GM23338 (cell line): ENCODE results near the gene NFIC. TPM values are rescaled to one million over a fixed set of nuclear protein-coding genes. Genes with fewer than 3 reads are reported as not detected.

Experiments
- ATAC-seq: fragments of 200-7000 bp; cut with Tn5 transposase; 3 replicates; pipeline ENCODE4 v1.9.1; 2020
- DNase-seq: peaks from one replicate; pipeline ENCODE4 v3.0.0-alpha.2; 2015; ENCODE audit warnings: low spot score
- H2AFZ ChIP-seq: fragments of 200-600 bp; sonication (generic); 2 replicates; pipeline ENCODE4 v1.8.0; 2016; ENCODE audit warnings: antibody characterized with exemption, mild to moderate bottlenecking, moderate library complexity
- H3F3A ChIP-seq: fragments of 200-600 bp; sonication (generic); replicated peaks from 2 replicates; pipeline ENCODE4 v1.8.0; 2017; ENCODE audit warnings: antibody characterized with exemption, mixed run types, low read depth
- H3K27ac ChIP-seq: fragments of 200-600 bp; sonication (generic); 2 replicates; pipeline ENCODE4 v1.6.1; 2016; ENCODE audit warnings: low read depth
- H3K27me3 ChIP-seq: fragments of 200-600 bp; sonication (generic); 2 replicates; pipeline ENCODE4 v1.8.0; 2016; ENCODE audit warnings: mild to moderate bottlenecking, mixed run types, moderate library complexity; ENCODE audit not compliant: insufficient read depth
- H3K36me3 ChIP-seq: fragments of 200-600 bp; sonication (generic); 2 replicates; pipeline ENCODE4 v1.8.0; 2016; ENCODE audit warnings: mild to moderate bottlenecking; ENCODE audit not compliant: insufficient read depth
- H3K4me1 ChIP-seq: fragments of 200-600 bp; sonication (generic); 2 replicates; pipeline ENCODE4 v1.8.0; 2016; ENCODE audit warnings: mild to moderate bottlenecking, moderate library complexity; ENCODE audit not compliant: insufficient read depth
- H3K4me2 ChIP-seq: fragments of 200-600 bp; sonication (generic); 2 replicates; pipeline ENCODE4 v1.7.1; 2017; ENCODE audit warnings: mixed run types
- H3K4me3 ChIP-seq: fragments of 200-600 bp; sonication (generic); 2 replicates; pipeline ENCODE4 v1.6.1; 2016; ENCODE audit warnings: mixed run types
- H3K79me2 ChIP-seq: fragments of 200-600 bp; sonication (generic); replicated peaks from 2 replicates; pipeline ENCODE4 v1.8.0; 2017; ENCODE audit warnings: mild to moderate bottlenecking; ENCODE audit not compliant: insufficient read depth
- H3K9me2 ChIP-seq: fragments of 200-600 bp; sonication (generic); 2 replicates; pipeline ENCODE4 v1.8.0; 2017; ENCODE audit not compliant: insufficient read depth
- H4K20me1 ChIP-seq: fragments of 200-600 bp; sonication (generic); replicated peaks from 2 replicates; pipeline ENCODE4 v1.8.0; 2017; ENCODE audit warnings: mild to moderate bottlenecking; ENCODE audit not compliant: insufficient read depth
- H3K27ac Mint-ChIP-seq: 2 replicates; pipeline ENCODE4 v1.8.0; 2020; ENCODE audit warnings: inconsistent platforms, mild to moderate bottlenecking, moderate library complexity, mixed read lengths
- H3K27me3 Mint-ChIP-seq: 3 replicates; pipeline ENCODE4 v1.8.0; 2022; ENCODE audit warnings: low read depth, mild to moderate bottlenecking, moderate library complexity, mixed read lengths, inconsistent platforms; ENCODE audit not compliant: insufficient read depth, poor library complexity
- H3K36me3 Mint-ChIP-seq: 3 replicates; pipeline ENCODE4 v1.8.0; 2021; ENCODE audit warnings: low read depth, mild to moderate bottlenecking, inconsistent platforms, moderate library complexity, mixed read lengths
- H3K4me1 Mint-ChIP-seq: 3 replicates; pipeline ENCODE4 v1.8.0; 2020; ENCODE audit warnings: mild to moderate bottlenecking, inconsistent platforms, mixed read lengths
- H3K4me3 Mint-ChIP-seq: 3 replicates; pipeline ENCODE4 v1.8.0; 2021; ENCODE audit warnings: moderate library complexity, mild to moderate bottlenecking, inconsistent platforms, mixed read lengths
- H3K9me3 Mint-ChIP-seq: 3 replicates; pipeline ENCODE4 v1.8.0; 2020; ENCODE audit warnings: moderate library complexity, mild to moderate bottlenecking, inconsistent platforms, mixed read lengths
- CTCF ChIP-seq, 2 experiments: fragments of 200-600 bp in 1 of 2; sonication (generic) in 1 of 2; conservative IDR thresholded peaks; 2 replicates each; pipeline versions ENCODE4 v1.5.1 to v1.6.1; 2016 to 2017; ENCODE audit warnings: antibody characterized with exemption in 2 of 2, low read depth in 2 of 2, mild to moderate bottlenecking in 2 of 2, moderate library complexity in 1 of 2
- ETS1 ChIP-seq: IDR thresholded peaks from 2 replicates; pipeline ENCODE4 v1.6.1; 2016; ENCODE audit warnings: antibody characterized with exemption
- REST ChIP-seq: IDR thresholded peaks from one replicate; pipeline ENCODE4 v1.6.1; 2018; ENCODE audit warnings: antibody characterized with exemption; ENCODE audit not compliant: unreplicated experiment
- ZNF331 ChIP-seq: fragments of 250-450 bp; sonication (Bioruptor Pico); IDR thresholded peaks from 2 replicates; pipeline ENCODE4 v1.5.0; 2020; ENCODE audit warnings: low read depth, mild to moderate bottlenecking, moderate library complexity
- polyA plus RNA-seq: library from polyadenylated mRNA; unstranded; fragments of >200 nt; fragmentation: Nextera tagmentation; extraction: Ambion mirVana; gene quantifications from 2 replicates; pipeline ENCODE4 v1.2.1, GENCODE V29; 2016
- total RNA-seq: library from RNA; depleted of rRNA; stranded (reverse); fragments of >200 nt; shearing (Covaris generic); gene quantifications from 2 replicates; pipeline ENCODE4 v1.2.3, GENCODE V29; 2014

Gene NFIC
- total and polyA plus RNA-seq, 2 experiments from 2014 or later, result 1.3 to 5.3 TPM

GRCh38 chr19:3469638-3470499 is 103.5 kb downstream of the NFIC start:
- Histone ChIP-seq H3K27ac (no peak overlapping the region), H3K36me3 (no peaks in the 10 kb centered on the region), H3F3A (no peaks in the 10 kb centered on the region), H3K79me2 (no peaks in the 10 kb centered on the region), H2AFZ (no peak overlapping the region), H3K4me1 (peaks cover 10% of the 10 kb centered on the region; the same call in 1 of the 2 replicates), H3K4me2 (no peak overlapping the region), H3K4me3 (no peak overlapping the region), H3K27me3 (peaks cover 31% of the 10 kb centered on the region), H4K20me1 (no peaks in the 10 kb centered on the region), H3K9me2 (no peaks in the 10 kb centered on the region)
- DNase-seq (no peak), ATAC-seq (no peak)
- Mint-ChIP-seq H3K9me3 (peaks cover 29% of the 10 kb centered on the region), H3K27me3 (peaks cover 30% of the 10 kb centered on the region), H3K27ac (no peak overlapping the region), H3K36me3 (peaks cover 11% of the 10 kb centered on the region; the same call in 2 of the 3 replicates), H3K4me1 (peaks cover 4% of the 10 kb centered on the region; the same call in 2 of the 3 replicates), H3K4me3 (no peak overlapping the region)
- TF ChIP-seq ETS1, result no peak
- TF ChIP-seq CTCF (conservative IDR thresholded peaks at IDR 0.05; ENCODE audit: low read depth in 2 of 2), result peak in 1 of 2 experiments; percentile 49; a peak in 2 of 4 replicates

- H3K4me3 Mint-ChIP-seq, result no peak overlapping the region
- H2AFZ ChIP-seq, result no peak overlapping the region
Observed at GRCh38 chr19:3470500-3471128, 104.2 kb downstream of the NFIC start.

More at GRCh38 chr19:3470500-3471128, 104.2 kb downstream of the NFIC start:
- no peaks in the 10 kb centered on the region for H3K9me2 ChIP-seq
- ATAC-seq, result no peak
- no peak for DNase-seq
- Mint-ChIP-seq H3K9me3 (peaks cover 29% of the 10 kb centered on the region), H3K27me3 (peaks cover 24% of the 10 kb centered on the region), H3K27ac (no peak overlapping the region), H3K36me3 (peaks cover 11% of the 10 kb centered on the region; the same call in 2 of the 3 replicates), H3K4me1 (peaks cover under 1% of the 10 kb centered on the region; the same call in 2 of the 3 replicates)
- no peak overlapping the region for H3K4me2 ChIP-seq
- peaks cover 3% of the 10 kb centered on the region; the same call in 1 of the 2 replicates for H3K4me1 ChIP-seq
- H3F3A ChIP-seq, result no peaks in the 10 kb centered on the region
- H3K36me3 ChIP-seq, result no peaks in the 10 kb centered on the region
- no peak overlapping the region for H3K4me3 ChIP-seq
- peaks cover 23% of the 10 kb centered on the region for H3K27me3 ChIP-seq
- H4K20me1 ChIP-seq, result no peaks in the 10 kb centered on the region
- H3K79me2 ChIP-seq, result no peaks in the 10 kb centered on the region
- TF ChIP-seq REST (no peak), ETS1 (no peak), ZNF331 (CRISPR knock-in tag) (no peak)
- H3K27ac ChIP-seq, result no peak overlapping the region
